IPS DF 6.9 (cell line): ENCODE measurements around the gene MPPE1.

Experiments
- DNase-seq: peaks from one replicate; pipeline ENCODE4 v3.0.0-alpha.2; 2013; ENCODE audit warnings: low read depth, low spot score
- H3K27ac ChIP-seq: one replicate; pipeline ENCODE4 v1.5.1; 2013; ENCODE audit warnings: low read length, control low read depth
- H3K27me3 ChIP-seq: 2 replicates; pipeline ENCODE4 v1.6.1; 2013; ENCODE audit warnings: mild to moderate bottlenecking, low read length; ENCODE audit not compliant: control insufficient read depth, insufficient read depth
- H3K36me3 ChIP-seq: 2 replicates; pipeline ENCODE4 v1.6.1; 2013; ENCODE audit warnings: low read length; ENCODE audit not compliant: control insufficient read depth, insufficient read depth
- H3K4me1 ChIP-seq: 2 replicates; pipeline ENCODE4 v1.6.1; 2013; ENCODE audit warnings: low read length; ENCODE audit not compliant: control insufficient read depth, insufficient read depth
- H3K4me3 ChIP-seq: 2 replicates; pipeline ENCODE4 v1.5.1; 2013; ENCODE audit warnings: mild to moderate bottlenecking, low read length
- H3K9me3 ChIP-seq: 2 replicates; pipeline ENCODE4 v1.6.1; 2013; ENCODE audit warnings: low read length, inconsistent platforms; ENCODE audit not compliant: control insufficient read depth, insufficient read depth
- WGBS: extraction: QIAGEN DNeasy Blood & Tissue Kit; methylation state at CpG from one replicate; pipeline ENCODE4 v1.1.7; 2013; ENCODE audit warnings: mixed read lengths, missing lambda C conversion rate; ENCODE audit not compliant: insufficient read length, insufficient coverage; 5-methylcytosine and 5-hydroxymethylcytosine counted together

MPPE1 gene

DNA sequence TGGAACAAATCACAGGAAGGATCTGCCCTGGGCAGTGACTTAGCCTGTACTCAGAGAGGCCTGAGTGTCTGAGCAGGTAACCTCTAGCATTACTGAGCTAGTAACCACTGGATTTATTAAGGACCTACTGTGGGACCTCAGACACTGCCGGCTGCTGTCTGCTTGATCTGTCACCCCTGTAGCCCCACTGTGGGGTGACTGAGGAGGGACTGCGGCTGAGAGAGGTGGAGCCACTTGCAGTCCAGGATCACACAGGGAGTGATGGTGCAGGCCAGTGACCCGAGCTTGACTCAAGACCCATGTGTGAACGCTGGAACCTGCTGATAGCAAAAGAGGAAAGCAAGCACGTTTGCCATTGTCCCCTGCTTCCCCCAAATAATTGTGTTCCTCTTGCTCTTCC is 41.4 kb downstream of the MPPE1 start:
- H3K27me3 ChIP-seq = no peaks in the 10 kb centered on the region
- WGBS = no CpG with 5 or more reads among the region's 5 CpGs
- H3K27ac ChIP-seq = no peak overlapping the region
- H3K9me3 ChIP-seq = no peaks in the 10 kb centered on the region
- H3K36me3 ChIP-seq = no peaks in the 10 kb centered on the region
- H3K4me1 ChIP-seq = no peaks in the 10 kb centered on the region
- no peak for DNase-seq
- H3K4me3 ChIP-seq = no peak overlapping the region

DNA sequence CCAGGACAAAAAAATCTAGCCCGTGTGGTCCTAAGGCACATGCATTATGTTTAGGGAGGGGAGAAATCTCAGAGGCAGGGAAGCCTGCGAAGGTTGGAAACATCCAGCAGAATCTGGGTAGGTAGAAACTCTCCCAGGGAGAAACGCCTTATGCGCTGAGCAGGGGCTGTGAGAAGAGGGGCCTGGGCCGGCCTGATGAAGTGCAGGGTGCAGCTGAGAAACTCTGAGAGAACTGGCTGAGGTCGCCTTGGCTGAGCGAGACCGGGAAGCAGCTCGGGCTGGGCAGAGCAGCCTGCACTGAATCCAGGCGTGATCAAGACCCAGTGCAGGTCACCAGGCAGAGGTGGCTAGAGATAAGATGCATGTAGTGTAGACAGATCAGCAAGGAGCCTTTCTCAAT is 41.8 kb downstream of the MPPE1 start:
- WGBS = no CpG with 5 or more reads among the region's 10 CpGs
- Histone ChIP-seq H3K4me1 (no peaks in the 10 kb centered on the region), H3K27me3 (no peaks in the 10 kb centered on the region), H3K36me3 (no peaks in the 10 kb centered on the region), H3K27ac (no peak overlapping the region), H3K4me3 (no peak overlapping the region), H3K9me3 (no peaks in the 10 kb centered on the region)
- DNase-seq = no peak

DNA sequence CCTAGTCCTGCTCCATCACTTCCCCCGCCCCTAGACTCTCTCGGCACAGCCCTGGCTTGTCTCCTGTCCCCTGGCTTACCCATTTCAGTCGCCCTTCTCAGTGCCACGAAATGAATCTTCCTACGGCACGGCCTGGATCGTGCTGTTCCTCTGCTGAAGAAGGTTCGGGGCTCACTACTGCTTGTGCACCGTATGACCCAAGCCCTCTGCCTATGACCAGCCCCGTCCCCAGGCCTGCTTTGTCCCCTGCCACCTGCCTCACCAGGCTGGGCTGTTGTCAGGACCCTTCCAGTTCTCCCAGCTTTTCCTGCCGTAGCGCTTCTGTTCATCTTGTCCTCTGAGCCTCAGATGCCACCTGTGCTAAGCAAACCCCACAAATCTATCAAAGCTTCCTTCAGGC is 43.0 kb downstream of the MPPE1 start:
- Histone ChIP-seq H3K27ac (no peak overlapping the region), H3K27me3 (no peaks in the 10 kb centered on the region), H3K9me3 (no peaks in the 10 kb centered on the region), H3K4me1 (no peaks in the 10 kb centered on the region), H3K36me3 (no peaks in the 10 kb centered on the region), H3K4me3 (no peak overlapping the region)
- no peak for DNase-seq
- WGBS = no CpG with 5 or more reads among the region's 12 CpGs

DNA sequence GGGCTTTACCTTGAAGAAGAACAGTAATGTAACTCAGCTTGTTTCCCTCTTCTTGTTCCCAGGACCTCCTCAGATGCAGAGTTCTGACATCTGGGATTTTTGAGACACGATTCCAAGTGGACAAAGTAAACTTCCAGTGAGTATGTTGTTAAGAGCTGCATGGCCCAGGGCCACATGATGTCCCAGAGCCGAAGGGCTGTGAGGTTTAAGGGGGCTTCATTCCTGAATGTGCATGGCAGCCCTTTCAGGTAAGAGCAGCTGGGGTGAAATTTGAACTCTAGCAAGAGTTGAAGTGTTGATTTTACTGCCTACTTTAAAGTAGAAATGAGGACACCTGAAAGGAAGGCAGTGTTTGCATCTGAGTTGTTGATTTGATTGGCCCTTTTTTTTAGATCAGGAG is 43.6 kb downstream of the MPPE1 start:
- H3K27ac ChIP-seq = no peak overlapping the region
- H3K36me3 ChIP-seq = no peaks in the 10 kb centered on the region
- H3K27me3 ChIP-seq = no peaks in the 10 kb centered on the region
- no CpG with 5 or more reads among the region's 2 CpGs for WGBS
- no peaks in the 10 kb centered on the region for H3K9me3 ChIP-seq
- DNase-seq = no peak
- H3K4me3 ChIP-seq = no peak overlapping the region
- H3K4me1 ChIP-seq = no peaks in the 10 kb centered on the region

DNA sequence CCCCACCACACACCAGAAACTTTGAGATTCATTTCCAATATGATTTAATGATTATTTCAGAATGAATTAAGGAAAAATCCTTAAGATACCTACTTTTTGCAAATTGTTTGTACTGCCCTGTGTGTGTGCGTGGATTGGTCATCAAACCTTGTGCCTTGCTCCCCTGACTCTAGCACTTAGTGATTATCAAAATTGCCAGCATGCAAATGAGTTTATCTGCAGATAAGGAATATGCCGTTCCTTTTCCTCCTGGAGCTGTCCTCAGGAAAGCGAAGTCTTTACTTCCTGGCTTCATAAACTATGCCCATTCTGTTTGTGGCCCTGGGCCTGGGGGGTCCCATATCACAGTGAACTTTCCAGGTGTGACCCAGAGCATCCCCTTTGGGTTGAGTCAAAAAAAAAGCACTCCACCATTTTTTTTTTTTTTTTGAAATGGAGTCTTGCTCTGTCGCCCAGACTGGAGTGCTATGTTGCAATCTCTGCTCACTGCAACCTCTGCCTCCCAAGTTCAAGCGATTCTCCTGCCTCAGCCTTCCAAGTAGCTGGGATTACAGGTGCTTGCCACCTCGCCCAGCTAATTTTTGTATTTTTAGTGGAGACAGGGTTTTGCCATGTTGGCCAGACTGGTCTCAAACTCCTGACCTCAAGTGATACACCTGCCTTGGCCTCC is 45.5 kb downstream of the MPPE1 start:
- Histone ChIP-seq H3K4me3 (no peak overlapping the region), H3K27me3 (no peaks in the 10 kb centered on the region), H3K9me3 (no peaks in the 10 kb centered on the region), H3K4me1 (peaks cover 2% of the 10 kb centered on the region; the same call in 1 of the 2 replicates), H3K36me3 (no peaks in the 10 kb centered on the region), H3K27ac (no peak overlapping the region)
- no CpG with 5 or more reads among the region's 6 CpGs for WGBS
- no peak for DNase-seq

DNA sequence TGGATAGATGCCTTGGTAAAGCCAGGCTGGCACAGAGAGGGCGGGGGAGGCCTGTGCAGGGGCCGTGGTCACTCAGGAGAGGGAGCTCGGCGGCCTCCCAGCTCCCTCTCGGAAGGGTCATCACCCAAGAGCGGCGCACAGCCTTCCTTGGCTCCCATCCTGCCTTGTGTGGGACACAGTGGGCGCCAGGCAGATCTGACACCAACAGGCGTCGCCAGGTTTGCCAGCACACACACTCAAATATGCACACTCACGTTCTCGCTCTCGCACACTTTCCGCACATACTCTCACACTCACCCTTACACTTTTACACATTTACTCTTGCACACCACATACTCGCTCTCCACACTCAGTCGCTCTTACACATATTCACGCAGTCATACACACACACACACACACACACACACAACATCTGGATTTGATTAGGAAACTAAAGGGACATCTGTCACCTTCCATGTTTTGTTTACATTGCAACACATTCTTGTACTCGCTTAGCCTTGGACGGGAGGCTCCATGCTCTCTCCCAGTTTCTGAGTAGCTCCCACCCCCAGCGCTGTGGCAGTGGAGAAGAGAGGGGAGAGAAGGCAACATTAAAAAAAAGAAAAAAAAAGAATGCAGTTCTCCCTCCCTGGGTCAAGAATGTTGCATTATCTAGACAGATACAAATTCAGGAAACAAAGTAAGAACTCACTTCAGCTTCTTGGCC is 46.4 kb downstream of the MPPE1 start:
- no peak overlapping the region for H3K4me3 ChIP-seq
- no peaks in the 10 kb centered on the region for H3K9me3 ChIP-seq
- H3K4me1 ChIP-seq = peaks cover 6% of the 10 kb centered on the region
- H3K27ac ChIP-seq = no peak overlapping the region
- H3K36me3 ChIP-seq = no peaks in the 10 kb centered on the region
- H3K27me3 ChIP-seq = no peaks in the 10 kb centered on the region
- WGBS = 100% methylated on average over 7 of the region's 20 CpGs
- no peak for DNase-seq

DNA sequence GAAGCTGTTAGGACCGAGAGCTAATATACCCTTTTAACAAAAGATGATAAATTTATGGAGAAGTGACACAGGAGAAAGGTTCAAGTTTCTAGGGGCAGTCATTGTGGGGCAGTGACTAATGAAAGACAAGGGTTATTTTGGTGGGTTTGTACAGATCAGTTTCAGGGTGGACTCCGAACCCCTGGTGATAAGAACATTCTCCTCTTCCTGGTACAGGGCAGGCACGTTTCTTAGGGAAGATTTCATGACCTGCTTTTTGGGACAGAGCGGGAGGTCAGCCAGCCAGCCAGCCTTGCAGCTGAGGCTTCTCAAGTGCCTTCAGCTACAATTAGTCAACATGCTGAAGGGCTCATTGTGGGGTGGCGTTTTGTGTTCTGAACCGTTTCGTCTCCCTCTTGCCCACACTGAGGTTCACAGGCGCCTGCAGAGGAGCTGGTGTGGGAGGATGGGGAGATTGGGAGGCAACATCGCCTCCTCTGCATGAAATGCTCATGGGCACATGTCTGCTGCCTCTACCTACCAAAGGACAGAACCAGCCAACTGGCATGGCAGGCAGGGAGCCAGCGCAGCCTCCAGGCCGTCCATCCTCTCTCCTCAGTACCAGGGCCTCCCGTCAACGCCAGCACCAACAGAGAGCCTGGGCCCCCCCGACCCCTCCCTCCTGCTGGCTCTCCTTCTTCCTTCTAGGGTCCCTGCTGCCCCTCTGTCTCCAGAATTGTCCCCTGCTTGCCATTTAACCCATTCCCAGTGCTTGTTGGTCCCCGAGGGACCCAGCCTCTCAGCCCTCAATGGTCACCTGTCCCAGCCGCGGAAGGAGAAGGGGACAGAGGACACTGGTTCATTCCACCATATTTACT is 47.3 kb downstream of the MPPE1 start:
- Histone ChIP-seq H3K9me3 (no peaks in the 10 kb centered on the region), H3K4me3 (no peak overlapping the region), H3K36me3 (no peaks in the 10 kb centered on the region), H3K27me3 (no peaks in the 10 kb centered on the region), H3K4me1 (peaks cover 6% of the 10 kb centered on the region), H3K27ac (no peak overlapping the region)
- DNase-seq = no peak
- WGBS = no CpG with 5 or more reads among the region's 17 CpGs

DNA sequence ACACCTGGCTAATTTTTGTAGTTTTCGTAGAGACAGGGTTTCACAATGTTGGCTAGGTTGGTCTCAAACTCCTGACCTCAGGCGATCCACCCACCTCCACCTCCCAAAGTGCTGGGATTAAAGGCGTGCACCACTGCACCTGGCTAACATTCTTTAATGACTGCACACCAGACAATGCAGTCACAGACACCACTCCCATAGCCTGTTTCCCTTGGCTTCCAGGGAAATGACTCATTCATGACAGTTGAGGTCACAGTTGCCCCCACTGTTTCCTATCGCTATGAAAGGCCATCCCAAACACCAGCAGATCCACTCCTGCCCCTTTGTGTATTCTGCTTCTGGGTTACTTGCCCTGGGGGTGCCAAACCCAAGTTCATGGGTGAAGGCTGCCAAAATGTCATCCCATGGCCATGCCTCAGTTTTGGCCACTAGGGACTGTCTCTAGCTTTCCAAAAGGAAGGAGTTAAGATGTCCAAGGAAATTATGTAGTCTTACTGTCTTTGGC is 48.2 kb downstream of the MPPE1 start:
- no CpG with 5 or more reads among the region's 4 CpGs for WGBS
- Histone ChIP-seq H3K36me3 (no peaks in the 10 kb centered on the region), H3K4me1 (peaks cover 6% of the 10 kb centered on the region), H3K27me3 (no peaks in the 10 kb centered on the region), H3K4me3 (no peak overlapping the region), H3K27ac (no peak overlapping the region), H3K9me3 (no peaks in the 10 kb centered on the region)
- DNase-seq = no peak

DNA sequence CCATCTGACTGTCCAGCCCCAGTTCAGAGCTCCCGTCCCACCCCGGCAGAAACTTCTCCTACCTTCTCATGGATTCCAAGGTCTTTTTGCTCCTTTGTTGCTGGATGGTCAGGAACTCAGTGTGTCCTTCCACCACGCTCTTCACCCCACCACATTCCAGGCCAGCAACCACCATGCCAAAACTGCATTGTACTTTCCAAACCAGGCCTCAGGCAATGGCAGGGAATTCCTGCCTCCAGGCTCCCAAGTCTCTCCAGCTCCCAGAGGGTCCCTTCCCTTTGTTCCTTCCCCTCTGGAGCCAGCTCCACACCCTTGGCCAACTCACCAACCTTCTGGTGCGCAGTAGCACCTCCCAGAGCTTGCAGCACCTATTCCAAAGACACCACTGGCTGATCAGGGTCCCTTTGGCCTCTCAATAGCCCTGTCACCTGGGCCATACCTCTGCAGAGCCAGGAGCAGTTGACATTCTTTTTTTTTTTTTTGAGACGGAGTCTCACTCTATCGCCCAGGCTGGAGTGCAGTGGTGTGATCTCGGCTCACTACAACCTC is 48.8 kb downstream of the MPPE1 start:
- H3K27ac ChIP-seq = no peak overlapping the region
- whole genome bisulfite sequencing = no CpG with 5 or more reads among the region's 7 CpGs
- H3K4me1 ChIP-seq = peaks cover 6% of the 10 kb centered on the region

DNA sequence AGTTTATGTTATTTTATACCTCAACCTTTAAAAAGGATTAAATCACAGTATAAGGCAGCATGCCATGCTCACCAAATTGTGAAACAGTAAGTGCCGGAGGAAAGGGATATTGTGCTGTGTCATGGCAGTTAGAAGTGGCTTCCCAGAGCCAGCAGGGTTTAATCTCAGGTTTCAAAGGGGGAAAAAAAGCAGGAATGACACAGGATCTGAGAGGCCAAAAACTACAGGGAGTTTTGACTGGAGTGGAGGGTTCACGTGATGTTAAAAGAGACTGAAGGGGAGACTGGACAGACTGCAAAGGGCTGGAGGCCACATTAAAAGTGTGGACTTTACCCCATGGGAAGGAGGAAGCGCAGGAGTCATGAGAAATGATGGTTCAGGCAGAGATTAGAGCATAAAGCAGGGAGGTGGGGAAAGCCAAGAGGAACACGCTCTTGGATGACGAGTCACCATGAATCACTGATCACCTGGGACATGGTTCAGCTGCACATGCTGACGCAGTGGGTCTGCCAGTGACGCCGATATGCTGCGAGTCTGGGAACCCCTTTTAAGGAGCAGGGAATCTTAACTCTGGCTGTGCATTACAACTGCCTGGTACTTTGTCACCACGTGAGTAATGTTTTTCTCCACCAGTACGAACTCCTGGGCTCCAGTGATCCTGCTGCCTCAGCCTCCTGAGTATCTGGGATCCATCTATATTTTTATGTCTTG is 50.8 kb downstream of the MPPE1 start:
- Histone ChIP-seq H3K4me3 (no peak overlapping the region), H3K36me3 (no peaks in the 10 kb centered on the region)

More for the DNA sequence above, 48.8 kb downstream of the MPPE1 start:
- Histone ChIP-seq H3K36me3 (no peaks in the 10 kb centered on the region), H3K4me3 (no peak overlapping the region), H3K9me3 (no peaks in the 10 kb centered on the region), H3K27me3 (no peaks in the 10 kb centered on the region)
- no peak for DNase-seq

More for the DNA sequence above, 50.8 kb downstream of the MPPE1 start:
- DNase-seq = no peak
- WGBS = no CpG with 5 or more reads among the region's 11 CpGs
- Histone ChIP-seq H3K4me1 (peaks cover 6% of the 10 kb centered on the region), H3K27ac (no peak overlapping the region), H3K9me3 (no peaks in the 10 kb centered on the region), H3K27me3 (no peaks in the 10 kb centered on the region)
